Midbrain (tissue), 1 donor: ENCODE results near the gene NHERF1.
A peak's percentile ranks its signal among the peaks of the same experiment; 100 is the strongest.

Experiments
- DNase-seq: peaks from one replicate; lab custom pipeline; 2025; lab: John Stamatoyannopoulos, UW

Gene NHERF1

DNA sequence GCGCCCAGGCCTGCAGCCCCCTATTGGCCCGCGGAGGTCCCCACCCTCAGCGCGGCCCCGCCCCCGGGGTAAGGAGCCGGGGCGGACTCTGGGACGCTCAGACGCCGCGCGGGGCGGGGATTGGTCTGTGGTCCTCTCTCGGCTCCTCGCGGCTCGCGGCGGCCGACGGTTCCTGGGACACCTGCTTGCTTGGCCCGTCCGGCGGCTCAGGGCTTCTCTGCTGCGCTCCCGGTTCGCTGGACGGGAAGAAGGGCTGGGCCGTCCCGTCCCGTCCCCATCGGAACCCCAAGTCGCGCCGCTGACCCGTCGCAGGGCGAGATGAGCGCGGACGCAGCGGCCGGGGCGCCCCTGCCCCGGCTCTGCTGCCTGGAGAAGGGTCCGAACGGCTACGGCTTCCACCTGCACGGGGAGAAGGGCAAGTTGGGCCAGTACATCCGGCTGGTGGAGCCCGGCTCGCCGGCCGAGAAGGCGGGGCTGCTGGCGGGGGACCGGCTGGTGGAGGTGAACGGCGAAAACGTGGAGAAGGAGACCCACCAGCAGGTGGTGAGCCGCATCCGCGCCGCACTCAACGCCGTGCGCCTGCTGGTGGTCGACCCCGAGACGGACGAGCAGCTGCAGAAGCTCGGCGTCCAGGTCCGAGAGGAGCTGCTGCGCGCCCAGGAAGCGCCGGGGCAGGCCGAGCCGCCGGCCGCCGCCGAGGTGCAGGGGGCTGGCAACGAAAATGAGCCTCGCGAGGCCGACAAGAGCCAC, at the start of gene NHERF1:
Gene NHERF1 (plus strand): TSS at position 100 of the 750 bp plus-strand sequence. CDS start 219 bp downstream, at position 319.
- DNase-seq: peak; percentile 97

DNA sequence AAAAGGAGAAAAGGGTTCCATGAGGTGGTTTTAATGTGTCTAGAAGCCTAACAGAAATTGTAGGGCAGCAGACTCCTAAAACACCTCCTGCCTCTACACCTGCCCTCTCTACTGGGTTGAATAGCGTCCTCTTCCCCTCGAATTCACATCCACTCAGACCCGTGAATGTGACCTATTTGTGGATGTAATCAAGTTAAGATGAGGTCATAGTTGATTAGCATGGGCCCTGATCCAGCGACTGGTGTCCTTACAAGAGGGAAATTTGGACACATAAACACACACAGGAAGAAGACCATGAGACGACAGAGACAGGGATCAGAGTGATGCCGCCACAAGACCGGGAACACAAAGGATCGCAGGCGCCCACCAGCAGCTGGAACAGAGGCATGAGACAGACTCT, 49.2 kb upstream of the NHERF1 start:
- no peak for DNase-seq

DNA sequence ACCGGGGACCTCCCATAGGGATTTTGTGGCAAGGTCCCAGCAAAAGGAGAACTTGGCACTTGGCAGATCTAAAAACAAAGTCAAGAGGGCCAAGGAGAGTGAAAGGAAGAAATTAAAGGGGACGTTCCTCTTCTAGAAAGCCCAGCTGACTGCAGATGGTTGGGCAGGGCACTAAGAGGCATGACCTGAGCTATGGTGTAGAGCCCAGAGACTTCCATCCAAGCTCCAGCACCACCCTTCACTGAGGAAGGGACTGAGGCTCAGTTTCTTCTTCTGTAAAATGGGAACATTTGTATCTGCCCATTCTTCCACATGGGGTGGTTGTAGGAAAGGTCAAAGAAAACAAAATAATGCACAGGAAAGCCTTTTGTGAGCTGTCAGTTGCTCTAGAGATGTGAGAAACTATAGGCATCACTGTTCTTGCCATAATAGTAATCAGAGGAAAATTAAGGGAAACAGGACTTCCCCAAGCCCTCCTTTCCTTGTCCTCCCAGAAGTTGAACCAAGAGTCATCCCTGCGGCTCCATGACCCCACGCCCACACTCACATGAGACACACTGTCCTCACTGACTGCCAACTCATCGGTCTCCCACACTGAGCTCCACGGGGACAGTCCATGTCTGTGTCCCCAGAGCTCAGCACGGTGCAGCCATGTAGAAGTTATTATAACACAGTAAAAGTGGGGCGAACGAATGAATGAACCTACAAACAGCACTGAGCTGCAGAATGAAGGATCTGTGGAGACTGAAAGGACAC, 46.1 kb upstream of the NHERF1 start:
- no peak for DNase-seq

DNA sequence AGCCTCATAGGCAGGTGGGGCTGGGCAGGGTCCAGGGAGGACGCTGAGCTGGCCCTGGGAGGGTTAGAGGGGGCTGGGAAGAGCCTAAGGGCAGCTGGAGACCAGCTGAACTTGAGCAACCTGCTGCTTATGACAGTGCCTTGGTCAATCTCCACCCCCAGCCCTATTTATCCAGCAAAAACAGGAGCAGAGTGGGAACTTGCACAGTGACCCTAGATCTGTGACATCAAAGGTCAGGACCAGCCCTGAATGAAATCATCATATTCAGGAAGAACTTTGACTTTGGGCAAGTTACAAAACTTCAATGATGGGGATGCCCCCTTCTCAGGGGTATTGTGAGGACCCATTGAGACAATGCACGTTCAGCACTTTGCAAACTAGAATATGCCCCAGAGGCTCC, 45.1 kb upstream of the NHERF1 start:
- DNase-seq: no peak

DNA sequence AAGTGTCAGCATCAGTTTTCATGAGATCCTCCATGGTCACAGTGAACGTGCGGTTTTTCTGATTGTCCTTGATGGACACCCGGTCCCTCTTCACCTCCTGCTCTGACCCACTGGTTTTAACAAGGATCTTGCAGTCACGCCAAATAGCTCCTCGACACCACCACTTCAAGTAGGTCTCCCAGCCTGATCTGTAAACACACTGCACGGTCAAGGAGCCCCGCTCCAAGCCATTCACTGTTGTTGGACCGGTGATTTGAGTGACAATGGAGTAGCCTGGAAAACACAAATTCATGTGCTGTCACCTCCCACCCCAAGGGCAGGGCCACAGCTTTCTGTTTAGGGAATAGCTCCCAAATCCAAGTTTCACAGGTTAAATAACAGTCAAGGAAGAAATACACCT, 43.9 kb upstream of the NHERF1 start:
- no peak for DNase-seq

DNA sequence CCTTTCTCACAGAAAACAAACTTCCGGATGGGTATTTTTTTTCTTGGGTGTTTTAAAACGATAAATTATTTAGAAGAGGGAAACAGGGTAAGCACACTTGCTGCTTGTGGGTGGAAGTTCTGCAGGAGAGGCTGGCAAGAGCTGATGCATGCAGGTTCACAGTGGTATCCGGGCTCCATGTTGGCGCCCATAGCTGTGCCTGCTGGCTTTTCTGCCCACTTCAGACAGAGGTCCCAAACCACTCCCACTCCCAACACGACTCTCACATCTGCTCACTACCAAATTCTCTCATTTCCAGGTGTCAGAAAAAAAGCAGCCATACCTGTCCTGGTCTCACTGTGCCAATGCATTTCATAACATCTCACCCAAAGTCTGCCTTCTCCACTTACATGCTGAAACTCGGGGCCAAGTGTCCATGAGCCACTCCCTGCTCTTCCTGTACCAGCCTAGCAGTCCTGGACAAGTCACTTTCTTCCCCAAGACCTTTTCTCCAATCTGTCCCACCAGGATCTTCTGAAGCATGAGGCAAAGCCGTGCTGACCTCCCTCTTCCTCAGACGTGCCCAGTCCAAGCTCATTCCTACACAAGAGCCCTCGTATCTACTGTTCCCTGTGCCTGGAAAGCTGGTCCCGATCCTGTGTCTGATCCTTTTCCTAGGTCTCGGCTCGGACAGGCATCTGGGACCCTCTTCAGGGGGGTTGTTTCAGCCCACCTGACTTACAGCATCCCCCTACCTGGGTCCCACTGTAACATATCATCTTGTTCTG, 37.2 kb upstream of the NHERF1 start:
- DNase-seq: no peak

DNA sequence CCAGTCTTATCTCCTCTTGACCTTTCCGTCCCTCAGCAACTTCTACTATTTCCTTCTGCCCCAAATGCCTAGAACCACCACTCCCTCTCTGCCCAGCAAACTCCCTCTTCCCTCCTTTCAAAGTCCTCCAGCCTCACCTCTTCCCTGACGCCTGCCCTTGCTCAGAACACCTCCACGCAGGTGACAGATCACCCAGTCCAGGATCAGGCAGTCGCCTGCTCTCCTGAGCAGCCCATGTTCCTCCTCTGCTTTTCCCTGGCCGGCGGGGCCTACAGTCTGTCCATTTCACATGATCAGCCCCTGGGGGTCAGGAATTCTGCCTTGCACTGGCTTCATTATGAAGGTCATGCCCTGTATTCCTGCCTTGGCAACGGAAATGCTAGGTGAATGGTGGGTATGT, 36.1 kb upstream of the NHERF1 start:
- DNase-seq: no peak

DNA sequence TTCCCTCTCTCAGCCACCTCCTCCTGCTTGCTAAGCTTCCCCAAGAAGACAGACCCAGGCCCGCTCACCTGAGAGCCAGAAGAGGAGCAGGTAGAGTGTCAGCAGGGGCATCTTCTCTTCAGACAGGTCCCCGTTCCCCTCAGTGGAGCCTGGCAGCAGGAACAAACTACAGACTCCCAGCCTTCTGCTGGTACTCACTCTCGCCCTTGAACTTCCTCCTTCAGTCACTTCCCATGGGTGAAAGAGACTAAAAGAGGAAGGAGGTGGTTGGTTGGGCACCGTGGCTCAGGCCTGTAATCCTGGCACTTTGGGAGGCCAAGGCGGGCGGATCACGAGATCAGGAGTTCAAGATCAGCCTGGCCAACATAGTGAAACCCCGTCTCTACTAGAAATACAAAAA, 35.7 kb upstream of the NHERF1 start, which contains the start of gene CD300LF:
Gene CD300LF (minus strand): TSS at position 168 of the 400 bp plus-strand sequence. CDS start 57 bp downstream, at position 111.
- DNase-seq: peak; percentile 38

DNA sequence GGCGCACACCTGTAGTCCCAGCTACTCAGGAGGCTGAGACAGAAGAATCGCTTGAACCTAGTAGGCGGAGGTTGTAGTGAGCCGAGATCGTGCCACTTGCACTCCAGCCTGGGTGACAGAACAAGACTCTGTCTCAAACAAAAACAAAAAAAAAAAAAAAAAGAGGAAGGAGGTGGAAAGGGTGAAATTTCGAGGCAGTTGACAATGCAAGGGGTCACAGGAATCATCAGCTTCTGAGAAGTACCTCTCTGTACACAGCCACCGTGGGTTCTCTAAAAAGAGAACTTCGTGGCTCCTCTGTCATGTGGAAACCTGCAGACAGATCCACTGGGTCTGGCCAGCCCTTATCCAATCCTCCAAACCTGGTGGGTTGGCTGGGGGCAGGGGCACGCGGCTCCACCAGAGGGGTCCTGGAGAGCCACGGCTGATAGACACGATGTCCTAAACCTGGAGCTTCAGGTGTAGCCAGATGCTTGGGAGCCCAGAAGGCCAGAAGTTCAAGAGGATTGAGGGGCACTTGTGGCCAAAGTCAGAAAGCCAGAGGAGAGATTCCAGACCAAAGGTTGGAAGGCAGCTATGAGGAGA, 35.2 kb upstream of the NHERF1 start:
- DNase-seq: no peak

DNA sequence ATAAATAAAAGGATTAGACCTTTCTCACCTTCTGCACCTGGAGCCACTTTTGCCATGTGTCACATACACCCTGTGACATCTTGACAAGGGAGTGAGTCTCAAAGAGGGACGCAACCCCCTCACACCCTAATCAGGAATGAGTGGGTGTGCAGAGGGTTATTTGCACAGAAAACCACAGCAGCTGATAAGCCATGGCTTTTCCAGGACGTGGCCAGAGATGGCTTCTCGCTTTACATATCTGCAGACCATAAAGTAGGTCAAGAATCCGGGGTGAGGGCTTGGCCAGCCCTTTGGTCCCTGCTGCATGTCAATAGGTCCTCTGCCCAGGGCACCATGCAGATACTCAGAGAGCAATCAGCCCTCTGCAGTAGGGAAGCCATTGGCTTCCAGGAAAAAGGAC, 33.3 kb upstream of the NHERF1 start:
- DNase-seq: no peak

DNA sequence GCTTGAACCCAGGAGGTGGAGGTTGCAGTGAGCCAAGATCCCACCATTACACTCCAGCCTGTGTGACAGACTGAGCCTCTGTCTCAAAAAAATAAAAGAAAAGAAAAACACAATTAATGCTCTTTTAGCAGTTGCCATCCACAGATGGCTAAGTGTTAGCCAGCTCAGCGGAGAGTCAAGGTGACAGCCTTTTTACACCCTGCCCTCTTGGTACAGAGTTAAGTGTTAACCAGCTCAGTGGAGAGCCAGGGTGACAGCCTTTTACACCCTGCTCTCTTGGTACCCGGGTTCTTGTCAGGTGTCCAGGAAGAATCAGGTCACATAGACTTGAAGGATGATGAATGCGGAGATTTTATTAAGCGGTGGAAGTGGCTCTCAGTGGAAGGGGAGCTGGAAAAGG, 27.9 kb upstream of the NHERF1 start:
- no peak for DNase-seq

DNA sequence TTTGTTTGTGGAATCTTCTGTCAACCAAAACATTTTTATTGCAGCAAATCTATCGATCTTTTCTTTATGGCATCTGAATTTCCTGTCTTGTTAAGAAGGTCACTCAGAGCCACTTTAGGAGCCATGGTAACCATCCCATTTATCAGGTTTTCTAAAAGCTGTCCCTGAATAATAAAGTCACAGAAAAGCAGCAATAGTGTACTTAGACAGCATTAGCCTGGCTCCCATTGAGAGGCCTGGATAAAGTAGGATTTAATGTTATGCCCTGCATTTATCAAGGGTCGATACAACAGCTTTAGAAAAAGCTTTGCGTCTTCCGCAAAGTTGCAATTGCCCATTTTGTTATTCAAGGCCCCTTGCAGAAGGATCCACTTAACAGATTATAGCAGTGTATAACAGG, 25.6 kb upstream of the NHERF1 start:
- DNase-seq: no peak

DNA sequence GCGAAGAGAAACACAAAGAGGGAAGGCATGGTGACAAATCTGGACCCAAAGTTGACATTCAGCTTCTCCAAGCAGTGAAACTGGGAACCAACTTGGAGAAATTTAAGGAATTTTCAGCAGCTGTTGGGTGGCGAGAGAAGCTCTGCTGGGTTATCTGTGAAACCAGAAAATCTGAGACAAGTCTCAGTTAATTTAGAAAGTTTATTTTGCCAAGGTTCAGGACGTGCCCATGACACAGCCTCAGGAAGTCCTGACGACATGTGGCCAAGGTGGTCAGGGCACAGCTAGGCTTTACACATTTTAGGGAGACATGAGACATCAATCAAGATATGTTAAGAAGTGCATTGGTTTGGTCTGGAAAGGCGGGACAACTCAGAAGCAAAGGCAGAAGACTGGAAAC, 24.5 kb upstream of the NHERF1 start:
- no peak for DNase-seq

DNA sequence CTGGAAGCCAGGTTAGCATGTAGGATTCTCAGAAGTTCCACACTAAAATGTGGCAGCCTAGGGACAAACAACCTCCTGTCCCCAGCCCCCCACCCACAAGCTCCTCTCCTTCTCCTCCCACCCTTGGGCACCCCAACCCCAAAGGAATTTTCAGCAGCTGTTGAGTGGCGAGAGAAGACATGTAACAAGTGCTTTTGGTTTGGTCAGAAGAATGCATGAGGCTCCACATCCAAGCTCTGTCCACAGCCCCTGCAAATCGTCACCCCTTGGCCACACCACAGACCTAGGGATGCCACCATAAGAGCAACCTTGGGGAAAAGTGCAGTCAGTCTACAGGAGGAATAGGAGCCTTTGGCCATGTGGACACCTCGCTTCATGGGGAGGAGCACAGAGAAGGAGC, 23.3 kb upstream of the NHERF1 start:
- DNase-seq: no peak

DNA sequence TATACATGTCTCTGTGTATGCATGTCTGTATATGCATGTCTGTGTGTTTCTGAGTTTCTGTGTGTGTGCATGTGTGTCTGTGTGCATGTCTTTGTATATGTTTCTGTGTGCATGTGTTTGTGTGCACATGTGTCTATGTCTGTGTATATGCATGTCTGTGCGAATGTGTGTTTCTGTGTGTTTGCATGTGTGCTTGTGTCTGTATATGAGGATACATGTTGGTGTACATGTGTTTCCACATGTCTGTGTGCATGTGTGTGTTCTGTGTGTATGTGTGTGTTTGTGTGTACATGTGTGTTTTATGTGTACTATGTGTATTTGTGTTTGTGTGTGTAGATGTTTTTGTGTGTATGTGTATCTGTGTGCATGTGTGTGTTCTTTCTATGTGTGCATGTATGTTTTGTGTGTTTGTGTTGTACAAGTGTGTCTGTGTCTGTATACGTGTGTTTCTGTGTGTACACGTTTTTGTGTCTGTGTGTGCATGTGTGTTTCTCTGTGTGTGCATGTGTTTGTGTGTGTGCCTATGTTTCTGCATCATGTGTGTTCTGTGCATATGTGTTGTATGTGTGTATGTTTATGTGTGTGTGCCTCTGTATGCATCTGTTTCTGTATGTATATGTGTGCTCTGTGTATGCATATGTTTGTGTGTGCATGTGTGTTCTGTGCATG, 20.3 kb upstream of the NHERF1 start:
- no peak for DNase-seq

DNA sequence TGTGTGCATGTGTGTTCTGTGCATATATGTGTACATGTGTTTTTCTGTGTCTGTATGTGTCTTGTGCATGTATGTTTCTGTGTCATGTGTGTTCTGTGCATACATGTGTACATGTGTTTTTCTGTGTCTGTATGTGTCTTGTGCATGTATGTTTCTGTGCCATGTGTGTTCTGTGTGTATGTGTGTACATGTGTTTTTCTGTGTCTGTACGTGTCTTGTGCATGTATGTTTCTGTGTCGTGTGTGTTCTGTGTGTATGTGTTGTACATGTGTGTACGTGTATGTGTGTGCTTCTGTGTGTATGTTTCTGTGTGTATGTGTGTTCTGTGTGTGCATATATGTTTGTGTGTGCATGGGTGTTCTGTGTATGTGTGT, 19.7 kb upstream of the NHERF1 start:
- DNase-seq: no peak

DNA sequence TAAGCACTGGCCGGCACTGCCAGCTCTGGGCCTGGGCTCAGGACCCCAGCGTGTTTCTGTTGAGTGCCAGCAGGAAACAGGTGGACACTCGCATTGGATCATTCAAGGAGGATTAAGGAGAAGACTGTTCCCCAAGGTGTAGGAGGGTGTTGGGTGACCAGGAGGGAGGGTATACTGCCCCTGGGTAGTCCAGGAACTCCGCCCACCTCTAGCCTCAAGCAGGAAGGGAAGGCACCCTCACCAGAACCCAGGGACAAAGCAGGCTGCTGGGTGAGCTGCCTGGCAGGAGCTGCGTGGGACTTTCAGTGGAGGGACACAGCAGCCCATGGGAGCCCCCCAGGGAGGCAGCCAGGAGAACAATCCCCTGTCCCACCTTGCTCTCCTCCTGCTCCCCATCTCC, 19.1 kb upstream of the NHERF1 start:
- no peak for DNase-seq

DNA sequence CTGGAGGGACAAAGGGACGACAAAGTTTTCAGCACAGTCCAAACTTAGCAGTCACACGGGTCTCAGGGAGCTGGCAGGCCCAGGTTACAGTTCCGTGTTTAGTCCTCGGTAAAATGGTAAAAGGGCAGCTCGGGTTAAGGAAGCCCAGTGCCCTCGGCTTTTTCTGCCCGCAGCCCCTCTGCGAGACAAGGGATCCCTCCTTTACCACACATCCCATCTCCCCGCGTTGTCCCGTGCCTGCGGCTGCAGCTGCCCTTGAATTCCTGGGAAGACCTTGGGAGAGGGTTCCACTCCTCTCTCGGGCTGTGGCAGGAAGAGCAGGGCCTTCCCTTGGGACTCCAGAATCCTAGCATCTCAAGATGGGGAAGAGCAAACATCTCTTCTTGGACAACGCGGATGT, 18.6 kb upstream of the NHERF1 start:
- DNase-seq: no peak

DNA sequence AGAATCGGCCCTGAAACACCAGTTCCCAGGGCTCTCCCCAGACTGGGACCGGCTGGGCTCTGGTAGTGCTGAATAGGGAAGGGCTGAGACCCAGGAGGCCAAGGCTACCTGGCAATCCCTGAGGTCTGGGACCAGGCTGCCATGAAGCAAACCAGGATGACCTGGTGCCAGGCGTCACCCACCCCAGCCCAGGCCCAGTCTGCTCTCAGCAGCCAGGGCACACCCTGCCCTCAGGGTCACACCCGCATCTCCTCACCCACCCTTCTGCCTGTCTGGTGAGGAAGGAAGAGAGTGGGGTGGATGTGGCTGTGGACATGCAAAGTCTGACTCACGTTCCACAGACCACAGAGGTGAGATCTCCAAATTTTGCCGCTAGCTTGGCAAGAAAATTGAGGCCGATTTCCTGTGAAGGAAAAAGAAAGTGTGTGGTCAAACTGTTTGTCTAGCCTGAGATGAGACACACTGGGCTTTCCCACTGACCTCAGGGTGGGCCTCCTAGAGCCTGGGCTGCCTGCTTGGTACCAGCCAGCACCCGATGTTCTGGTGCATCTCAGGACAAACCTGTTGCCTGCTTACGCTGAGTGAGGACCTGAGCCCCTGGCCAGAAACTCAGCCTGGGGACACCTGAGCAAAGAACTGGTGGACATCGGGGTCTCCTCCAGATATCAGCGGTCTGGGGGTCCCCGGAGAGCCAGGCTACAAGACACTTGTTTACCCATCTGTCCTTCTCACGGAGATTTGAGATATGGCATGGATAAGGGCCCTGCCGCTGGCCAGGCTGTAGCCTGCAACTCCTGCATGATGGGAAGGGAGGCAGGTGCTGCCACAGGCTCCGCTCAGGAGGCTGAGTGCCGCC, 17.7 kb upstream of the NHERF1 start:
- DNase-seq: no peak

DNA sequence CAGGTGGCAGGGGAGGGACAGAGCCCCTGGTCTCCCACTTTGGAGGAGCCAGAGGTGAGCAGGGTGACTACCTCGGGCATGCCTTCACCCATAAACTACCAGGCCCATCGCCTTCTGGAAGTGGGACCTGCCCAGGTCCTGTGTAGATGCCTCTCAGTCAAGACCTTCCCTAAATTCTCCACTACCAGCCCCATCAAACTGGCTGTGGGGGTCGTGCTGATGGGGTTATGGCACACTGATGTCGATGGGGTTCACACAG, 17.2 kb upstream of the NHERF1 start:
- DNase-seq: no peak
